Prostate gland (tissue), 2 donors: ENCODE results near the gene GTPBP3. TPM values are rescaled to one million over a fixed set of nuclear protein-coding genes. Genes with fewer than 3 reads are reported as not detected.

Source experiments
- DNase-seq: peaks from one replicate; pipeline ENCODE4 v3.0.0-alpha.2; 2019; ENCODE audit warnings: low spot score
- H3K27ac ChIP-seq, 2 donors: fragments of 200-600 bp; sonication (generic); 2 replicates each; pipeline ENCODE4 v1.5.1; 2017 to 2019
- H3K27me3 ChIP-seq: fragments of 200-600 bp; sonication (generic); replicated peaks from 2 replicates; pipeline ENCODE4 v1.5.1; 2019; ENCODE audit not compliant: insufficient read depth
- H3K36me3 ChIP-seq, 2 donors: fragments of 200-600 bp; sonication (generic); 1 replicate in 1 of 2; 2 replicates in 1 of 2; pipeline versions ENCODE4 v1.5.1 to v1.8.1; 2017 to 2019
- H3K4me1 ChIP-seq: fragments of 200-600 bp; sonication (generic); replicated peaks from 2 replicates; pipeline ENCODE4 v1.5.1; 2019
- H3K4me3 ChIP-seq, 2 donors: fragments of 200-600 bp; sonication (generic); 2 replicates each; pipeline ENCODE4 v1.5.1; 2017 to 2019
- H3K9me3 ChIP-seq: fragments of 200-600 bp; sonication (generic); 2 replicates; pipeline ENCODE4 v1.5.1; 2017
- POLR2A ChIP-seq: fragments of 450-650 bp; IDR thresholded peaks from one replicate; pipeline ENCODE4 v1.6.1; 2016; ENCODE audit warnings: antibody characterized with exemption, mild to moderate bottlenecking
- POLR2AphosphoS5 ChIP-seq: sonication (generic); formaldehyde crosslinking; IDR thresholded peaks from one replicate; pipeline ENCODE4 v1.6.1; 2017; ENCODE audit warnings: antibody characterized with exemption
- WGBS: methylation state at CpG from one replicate; pipeline ENCODE4 v1.1.5; 2018; 5-methylcytosine and 5-hydroxymethylcytosine counted together
- intact Hi-C: fragments of 100-400 bp; cut with DNase I; formaldehyde crosslinking; loops from one replicate; pipeline ENCODE4 v1.14.2; 2022
- total RNA-seq, 2 donors: library from RNA; depleted of rRNA; stranded (reverse); fragments of >200 nt; gene quantifications; one replicate each; pipeline ENCODE4 v1.1.0, GENCODE V29; 2016
- TF ChIP-seq, protein P1 (sequence below), 4 experiments: fragments of 200-600 bp in 2 of 4; fragments of 450-650 bp in 2 of 4; sonication (generic) in 2 of 4; IDR thresholded peaks; 1 replicate in 3 of 4; 2 replicates in 1 of 4; pipeline ENCODE4 v1.5.1; 2016 to 2019; ENCODE audit warnings: antibody characterized with exemption in 4 of 4, mild to moderate bottlenecking in 2 of 4, moderate library complexity in 2 of 4

The GTPBP3 gene
- total RNA-seq, 2 donors from 2014 or later = 42.4 to 67.0 TPM

GRCh38 chr19:17352608-17353280 lies 15.4 kb downstream of the GTPBP3 start:
- H3K36me3 ChIP-seq = no peaks in the 10 kb centered on the region
- TF ChIP-seq, protein P1, sequence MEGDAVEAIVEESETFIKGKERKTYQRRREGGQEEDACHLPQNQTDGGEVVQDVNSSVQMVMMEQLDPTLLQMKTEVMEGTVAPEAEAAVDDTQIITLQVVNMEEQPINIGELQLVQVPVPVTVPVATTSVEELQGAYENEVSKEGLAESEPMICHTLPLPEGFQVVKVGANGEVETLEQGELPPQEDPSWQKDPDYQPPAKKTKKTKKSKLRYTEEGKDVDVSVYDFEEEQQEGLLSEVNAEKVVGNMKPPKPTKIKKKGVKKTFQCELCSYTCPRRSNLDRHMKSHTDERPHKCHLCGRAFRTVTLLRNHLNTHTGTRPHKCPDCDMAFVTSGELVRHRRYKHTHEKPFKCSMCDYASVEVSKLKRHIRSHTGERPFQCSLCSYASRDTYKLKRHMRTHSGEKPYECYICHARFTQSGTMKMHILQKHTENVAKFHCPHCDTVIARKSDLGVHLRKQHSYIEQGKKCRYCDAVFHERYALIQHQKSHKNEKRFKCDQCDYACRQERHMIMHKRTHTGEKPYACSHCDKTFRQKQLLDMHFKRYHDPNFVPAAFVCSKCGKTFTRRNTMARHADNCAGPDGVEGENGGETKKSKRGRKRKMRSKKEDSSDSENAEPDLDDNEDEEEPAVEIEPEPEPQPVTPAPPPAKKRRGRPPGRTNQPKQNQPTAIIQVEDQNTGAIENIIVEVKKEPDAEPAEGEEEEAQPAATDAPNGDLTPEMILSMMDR (IDR thresholded peaks at IDR 0.05) = no peak
- TF ChIP-seq POLR2AphosphoS5 (no peak), POLR2A (no peak)
- no peaks in the 10 kb centered on the region for H3K9me3 ChIP-seq
- H3K27me3 ChIP-seq = no peaks in the 10 kb centered on the region
- 38% methylated on average over 13 of the region's 14 CpGs for WGBS
- no peak overlapping the region for H3K4me3 ChIP-seq
- intact Hi-C loops = no loop called here
- DNase-seq = no peak
- no peaks in the 10 kb centered on the region for H3K4me1 ChIP-seq
- H3K27ac ChIP-seq = no peak overlapping the region

DNA sequence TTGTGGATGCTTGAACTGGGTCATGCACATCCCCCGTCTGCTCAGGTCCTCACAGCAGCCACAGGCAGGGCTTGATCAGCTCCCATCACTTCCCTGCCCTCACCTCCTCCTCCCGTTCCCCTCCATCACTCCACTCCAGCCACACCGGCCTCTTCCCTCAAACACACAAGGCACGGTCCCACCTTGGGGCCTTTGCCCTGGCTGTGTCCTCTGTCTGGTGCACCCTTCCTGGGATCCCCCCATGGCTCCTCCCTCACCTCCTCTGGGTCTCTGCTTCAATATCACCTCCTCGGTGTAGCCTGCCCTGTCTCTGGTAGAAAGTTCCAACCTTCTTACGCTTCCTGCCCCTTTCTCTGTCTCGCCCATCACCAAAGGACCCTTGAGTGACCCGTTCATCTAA lies 16.0 kb downstream of the GTPBP3 start:
- no peak for DNase-seq
- Histone ChIP-seq H3K4me3 (no peak overlapping the region), H3K27me3 (no peaks in the 10 kb centered on the region), H3K4me1 (no peaks in the 10 kb centered on the region), H3K27ac (no peak overlapping the region), H3K36me3 (no peaks in the 10 kb centered on the region), H3K9me3 (no peaks in the 10 kb centered on the region)
- intact Hi-C loops = no loop called here
- 78% methylated on average over 8 of the region's 8 CpGs for WGBS
- TF ChIP-seq POLR2A (no peak), POLR2AphosphoS5 (no peak)
- TF ChIP-seq, protein P1 (IDR thresholded peaks at IDR 0.05) = no peak

DNA sequence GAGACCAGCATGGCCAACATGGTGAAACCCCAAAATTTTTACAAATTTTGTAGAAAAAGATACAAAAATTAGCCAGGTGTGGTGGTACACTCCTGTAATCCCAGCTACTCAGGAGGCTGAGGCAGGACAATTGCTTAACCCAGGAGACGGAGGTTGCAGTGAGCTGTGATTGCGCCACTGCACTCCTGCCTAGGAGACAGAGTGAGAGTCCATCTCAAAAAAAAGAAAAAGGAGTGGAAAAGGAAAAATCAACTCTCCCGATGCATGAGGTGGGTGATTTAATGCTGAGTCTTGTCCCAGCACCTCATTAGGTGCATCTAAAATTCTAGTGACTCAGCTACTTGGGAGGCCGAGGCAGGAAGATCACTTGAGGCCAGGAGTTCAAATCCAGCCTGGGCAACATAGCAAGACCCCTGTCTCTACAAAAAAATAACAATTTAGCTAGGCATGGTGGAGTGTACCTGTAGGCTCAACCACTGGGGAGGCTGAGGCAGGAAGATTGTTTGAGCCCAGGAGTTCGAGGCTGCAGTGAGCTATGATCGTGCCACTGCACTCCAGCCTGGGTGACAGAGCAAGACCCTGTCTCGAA lies 19.8 kb downstream of the GTPBP3 start:
- H3K27ac ChIP-seq = no peak overlapping the region

GRCh38 chr19:17357724-17358123 lies 20.4 kb downstream of the GTPBP3 start:
- WGBS = 36% methylated on average over 11 of the region's 11 CpGs
- H3K27ac ChIP-seq = no peak overlapping the region

More for the DNA sequence above, 19.8 kb downstream of the GTPBP3 start:
- Histone ChIP-seq H3K36me3 (no peaks in the 10 kb centered on the region), H3K9me3 (no peaks in the 10 kb centered on the region), H3K4me1 (no peaks in the 10 kb centered on the region), H3K4me3 (no peak overlapping the region), H3K27me3 (no peaks in the 10 kb centered on the region)
- no peak for DNase-seq
- intact Hi-C loops = no loop called here
- WGBS = 84% methylated on average over 7 of the region's 7 CpGs
- TF ChIP-seq, protein P1 (IDR thresholded peaks at IDR 0.05) = no peak
- TF ChIP-seq POLR2A (no peak), POLR2AphosphoS5 (no peak)

More at GRCh38 chr19:17357724-17358123, 20.4 kb downstream of the GTPBP3 start:
- Histone ChIP-seq H3K36me3 (no peaks in the 10 kb centered on the region), H3K4me3 (no peak overlapping the region), H3K27me3 (no peaks in the 10 kb centered on the region), H3K4me1 (no peaks in the 10 kb centered on the region), H3K9me3 (no peaks in the 10 kb centered on the region)
- TF ChIP-seq, protein P1 (IDR thresholded peaks at IDR 0.05) = no peak
- no peak for TF ChIP-seq POLR2AphosphoS5
- no peak for TF ChIP-seq POLR2A
- intact Hi-C loops = no loop called here
- DNase-seq = no peak
